WI38 (cell line): ENCODE results near the gene PACRG.

Source experiments
- H3K4me3 ChIP-seq: 2 replicates; pipeline ENCODE4 v1.5.1; 2011; ENCODE audit warnings: low read depth, mild to moderate bottlenecking, control low read depth, low read length
- CTCF ChIP-seq: IDR thresholded peaks from 2 replicates; pipeline ENCODE4 v1.5.1; 2012; ENCODE audit warnings: low read depth, mild to moderate bottlenecking, control low read depth, low read length

PACRG gene

GRCh38 chr6:163026893-163027292 is 299.1 kb downstream of the PACRG start:
- TF ChIP-seq CTCF: no peak
- H3K4me3 ChIP-seq: no peak overlapping the region

GRCh38 chr6:163030980-163031379 is 303.2 kb downstream of the PACRG start:
- H3K4me3 ChIP-seq: no peak overlapping the region
- no peak for TF ChIP-seq CTCF

- no peak for TF ChIP-seq CTCF
- no peak overlapping the region for H3K4me3 ChIP-seq
Observed at GRCh38 chr6:163031931-163032330, 304.2 kb downstream of the PACRG start.

- TF ChIP-seq CTCF: no peak
- no peak overlapping the region for H3K4me3 ChIP-seq
Observed at GRCh38 chr6:163036160-163036645, 308.4 kb downstream of the PACRG start.

GRCh38 chr6:163038317-163038716 is 310.5 kb downstream of the PACRG start:
- no peak for TF ChIP-seq CTCF
- H3K4me3 ChIP-seq: no peak overlapping the region

GRCh38 chr6:163048345-163048744 is 320.6 kb downstream of the PACRG start:
- no peak for TF ChIP-seq CTCF

GRCh38 chr6:163053667-163054344 is 326.0 kb downstream of the PACRG start:
- TF ChIP-seq CTCF: no peak
- no peak overlapping the region for H3K4me3 ChIP-seq

More at GRCh38 chr6:163048345-163048744, 320.6 kb downstream of the PACRG start:
- no peak overlapping the region for H3K4me3 ChIP-seq
